ENCODE data around the gene EFCAB9. TPM values are rescaled to one million over a fixed set of nuclear protein-coding genes. Genes with fewer than 3 reads are reported as not detected.

Gene EFCAB9
- total RNA-seq (2022; extraction: Qiagen RNA extraction): not detected in 5 replicates

GRCh38 chr5:172193872-172194271 lies at the start of gene EFCAB9:
Gene EFCAB9, plus strand, starts transcription at chr5:172194172. Its CDS starts 1 bp downstream, at chr5:172194173.

GRCh38 chr5:172188033-172188892 lies 5.7 kb upstream of the EFCAB9 start, which contains the start of gene STK10:
Gene STK10, minus strand, starts transcription at chr5:172188224. Its CDS starts 182 bp downstream, at chr5:172188042.

Other genes with a start within 250 kb of the EFCAB9 start
- gene FBXW11, start 187.5 kb upstream of the EFCAB9 start, total RNA-seq (2022; extraction: Qiagen RNA extraction): 31.5 to 43.7 TPM (median 35.3 TPM) in 5 replicates
- gene STK10, start 5.9 kb upstream of the EFCAB9 start, total RNA-seq (2022; extraction: Qiagen RNA extraction): 21.0 to 21.5 TPM (median 21.3 TPM) in 5 replicates
- gene UBTD2, start 89.6 kb downstream of the EFCAB9 start, total RNA-seq (2022; extraction: Qiagen RNA extraction): 13.2 to 17.6 TPM (median 14.9 TPM) in 5 replicates